ENCODE data around the gene HOMER2.
"Not testable (repeated sequence)": the region's sequence is repeated elsewhere in the genome, so short reads cannot be mapped to it uniquely, and the experiment has no call there.

Gene HOMER2

GRCh38 chr15:82963471-82964341 is 11.2 kb upstream of the HOMER2 start:
- DNase-seq, result no peak

GRCh38 chr15:82960766-82961165 is 8.2 kb upstream of the HOMER2 start:
- no peak for DNase-seq

GRCh38 chr15:82959423-82959822 is 6.9 kb upstream of the HOMER2 start:
- DNase-seq, result no peak

GRCh38 chr15:82958638-82959037 is 6.1 kb upstream of the HOMER2 start:
- DNase-seq, result no peak

- DNase-seq, result peak; percentile 36 to 48
Measured at GRCh38 chr15:82951472-82952157, 905 bp downstream of the HOMER2 start.

GRCh38 chr15:82950746-82951370 is 1.7 kb downstream of the HOMER2 start:
- DNase-seq, result no peak

- no peak for DNase-seq
Measured at GRCh38 chr15:82950295-82950694, 2.2 kb downstream of the HOMER2 start.

- no peak for DNase-seq
Measured at GRCh38 chr15:82946155-82946701, 6.3 kb downstream of the HOMER2 start.

GRCh38 chr15:82945326-82945725 is 7.2 kb downstream of the HOMER2 start:
- DNase-seq, result no peak

- DNase-seq, result no peak
Measured at GRCh38 chr15:82944821-82945220, 7.7 kb downstream of the HOMER2 start.

- DNase-seq, result no peak
Measured at GRCh38 chr15:82944056-82944455, 8.5 kb downstream of the HOMER2 start.

- DNase-seq, result peak in 1 of 2 experiments; percentile 25
Measured at GRCh38 chr15:82943176-82943575, 9.3 kb downstream of the HOMER2 start.

- DNase-seq, result no peak
Measured at GRCh38 chr15:82942691-82943090, 9.8 kb downstream of the HOMER2 start.

- not testable (repeated sequence) for DNase-seq
Measured at GRCh38 chr15:82939678-82940077, 12.8 kb downstream of the HOMER2 start.

- DNase-seq, result no peak
Measured at GRCh38 chr15:82937712-82938058, 14.8 kb downstream of the HOMER2 start.

- DNase-seq, result no peak
Measured at GRCh38 chr15:82936966-82937711, 15.4 kb downstream of the HOMER2 start.

GRCh38 chr15:82935382-82935781 is 17.1 kb downstream of the HOMER2 start:
- no peak for DNase-seq

- DNase-seq, result no peak
Measured at GRCh38 chr15:82934100-82934880, 18.2 kb downstream of the HOMER2 start.

GRCh38 chr15:82933576-82933975 is 18.9 kb downstream of the HOMER2 start:
- DNase-seq, result no peak

GRCh38 chr15:82931221-82931620 is 21.3 kb downstream of the HOMER2 start:
- no peak for DNase-seq

GRCh38 chr15:82930461-82930860 is 22.1 kb downstream of the HOMER2 start:
- no peak for DNase-seq

GRCh38 chr15:82928711-82929110 is 23.8 kb downstream of the HOMER2 start:
- DNase-seq, result no peak
